T-cell (primary cell): ENCODE results near the gene WAC. TPM values are rescaled to one million over a fixed set of nuclear protein-coding genes. Genes with fewer than 3 reads are reported as not detected.
A peak's percentile ranks its signal among the peaks of the same experiment; 100 is the strongest.
"Not testable (repeated sequence)": the region's sequence is repeated elsewhere in the genome, so short reads cannot be mapped to it uniquely, and the experiment has no call there.

ENCODE experiments used
- ATAC-seq, 4 experiments: fragments of 200-7000 bp in 3 of 4; fragments of 150-1000 bp in 1 of 4; cut with Tn5 transposase; replicated peaks in 1 of 4; 1 replicate in 3 of 4; 2 replicates in 1 of 4; pipeline ENCODE4 v1.10.0; 2021; ENCODE audit warnings: moderate library complexity in 3 of 4, mild to moderate bottlenecking in 2 of 4, moderate number of reproducible peaks in 1 of 4
- CTCF ChIA-PET, 2 donors: fragments of 300-600 bp; sonication (Branson Sonifier 250); formaldehyde crosslinking; loops; one replicate each; lab custom pipeline; 2022; ENCODE audit warnings: antibody characterized with exemption in 2 of 2; lab: Charles Lee
- POLR2A ChIA-PET, 2 donors: fragments of 300-600 bp; sonication (Branson Sonifier 250); formaldehyde crosslinking; loops; one replicate each; lab custom pipeline; 2022; ENCODE audit warnings: antibody characterized with exemption in 2 of 2; lab: Charles Lee
- DNase-seq, 35 experiments: peaks; one replicate each; pipeline versions ENCODE4 v3.0.0 to v3.0.0-alpha.2; 2013 to 2023
- H3K27ac ChIP-seq: one replicate; pipeline ENCODE4 v1.5.1; 2013; ENCODE audit warnings: low read length
- H3K27me3 ChIP-seq, 2 experiments: replicated peaks in 1 of 2; 1 replicate in 1 of 2; 2 replicates in 1 of 2; pipeline versions ENCODE4 v1.6.1 to v1.7.0; 2013; ENCODE audit warnings: low read length in 1 of 2, mixed read lengths in 1 of 2; ENCODE audit not compliant: control insufficient read depth in 2 of 2, insufficient read depth in 2 of 2; ENCODE audit errors: extremely low read depth in 1 of 2
- H3K36me3 ChIP-seq, 2 donors: 1 replicate in 1 of 2; 2 replicates in 1 of 2; pipeline versions ENCODE4 v1.6.1 to v1.7.0; 2013; ENCODE audit warnings: low read length in 1 of 2; ENCODE audit not compliant: control insufficient read depth in 2 of 2, insufficient read depth in 1 of 2; ENCODE audit errors: extremely low read depth in 1 of 2
- H3K4me1 ChIP-seq, 2 experiments: 1 replicate in 1 of 2; 2 replicates in 1 of 2; pipeline versions ENCODE4 v1.6.1 to v1.7.0; 2013; ENCODE audit warnings: low read length in 2 of 2, mixed read lengths in 1 of 2; ENCODE audit not compliant: insufficient read depth in 2 of 2, control insufficient read depth in 1 of 2; ENCODE audit errors: extremely low read depth in 1 of 2
- H3K4me3 ChIP-seq, 2 donors: 1 replicate in 1 of 2; 2 replicates in 1 of 2; pipeline versions ENCODE4 v1.5.1 to v1.7.0; 2013; ENCODE audit warnings: mild to moderate bottlenecking in 2 of 2, low read length in 1 of 2, moderate library complexity in 1 of 2; ENCODE audit not compliant: control insufficient read depth in 1 of 2; ENCODE audit errors: extremely low read depth in 1 of 2
- H3K9me3 ChIP-seq: 2 replicates; pipeline ENCODE4 v1.7.0; 2013
- H3K27ac Mint-ChIP-seq, 2 donors: one replicate each; pipeline ENCODE4 v1.8.0; 2020 to 2021; ENCODE audit warnings: mild to moderate bottlenecking in 2 of 2, mixed read lengths in 2 of 2
- H3K27me3 Mint-ChIP-seq, 2 donors: one replicate each; pipeline ENCODE4 v1.8.0; 2021 to 2022; ENCODE audit warnings: mixed read lengths in 2 of 2
- H3K36me3 Mint-ChIP-seq: one replicate; pipeline ENCODE4 v1.8.0; 2021; ENCODE audit warnings: mixed read lengths
- H3K4me1 Mint-ChIP-seq, 3 donors: one replicate each; pipeline ENCODE4 v1.8.0; 2020 to 2022; ENCODE audit warnings: mixed read lengths in 3 of 3, mild to moderate bottlenecking in 1 of 3
- H3K4me3 Mint-ChIP-seq, 3 donors: one replicate each; pipeline ENCODE4 v1.8.0; 2020 to 2022; ENCODE audit warnings: mild to moderate bottlenecking in 3 of 3, mixed read lengths in 3 of 3, moderate library complexity in 3 of 3
- H3K9me3 Mint-ChIP-seq, 3 donors: one replicate each; pipeline ENCODE4 v1.8.0; 2020 to 2022; ENCODE audit warnings: mixed read lengths in 3 of 3
- WGBS: methylation state at CpG from one replicate; pipeline ENCODE4 v1.1.5; 2013; ENCODE audit warnings: missing lambda C conversion rate; ENCODE audit not compliant: insufficient coverage; 5-methylcytosine and 5-hydroxymethylcytosine counted together
- total RNA-seq, 35 experiments: library from RNA in 6 of 35; stranded (reverse) in 6 of 35; fragments of 120-200 nt in 1 of 35; gene quantifications; one replicate each; pipeline versions ENCODE4 v1.2.1 to v1.2.4 and lab custom pipeline; 2013 to 2026

WAC gene
- total RNA-seq, 5 donors from 2014 or later (not counting 1 experiment from before 2014, with no cell fraction given) = 142 to 184 (median 157) TPM

- no peaks in the 10 kb centered on the region for H3K9me3 Mint-ChIP-seq
- no peak overlapping the region for H3K27ac ChIP-seq
- H3K9me3 ChIP-seq = no peaks in the 10 kb centered on the region
- DNase-seq = no peak
- no peak for ATAC-seq
- H3K36me3 ChIP-seq = no peaks in the 10 kb centered on the region
- H3K4me3 Mint-ChIP-seq = no peak overlapping the region
- H3K27me3 ChIP-seq = peaks cover 0 to 11% of the 10 kb centered on the region in 2 experiments
- no peaks in the 10 kb centered on the region for H3K4me1 Mint-ChIP-seq
- H3K4me3 ChIP-seq = no peak overlapping the region
- WGBS = no CpG with 5 or more reads among the region's 2 CpGs
- ChIA-PET POLR2A (no interaction called here), CTCF (interaction anchor here in 1 of 2 donors (1.1 kb wide), 1 partner anchor 12 kb away, joined by 5 read pairs; no protein-coding TSS in a partner anchor)
- no peak overlapping the region for H3K27ac Mint-ChIP-seq
- no peaks in the 10 kb centered on the region for H3K4me1 ChIP-seq
- peaks cover 13 to 17% of the 10 kb centered on the region in 2 donors for H3K27me3 Mint-ChIP-seq
- H3K36me3 Mint-ChIP-seq = no peaks in the 10 kb centered on the region
These were observed 119.2 kb downstream of the WAC start for GRCh38 chr10:28652106-28652505.

GRCh38 chr10:28652703-28653102 is 119.8 kb downstream of the WAC start:
- Mint-ChIP-seq H3K4me3 (no peak overlapping the region), H3K36me3 (no peaks in the 10 kb centered on the region), H3K27me3 (peaks cover 13 to 17% of the 10 kb centered on the region in 2 donors), H3K4me1 (no peaks in the 10 kb centered on the region), H3K9me3 (no peaks in the 10 kb centered on the region), H3K27ac (no peak overlapping the region)
- Histone ChIP-seq H3K4me3 (no peak overlapping the region), H3K36me3 (no peaks in the 10 kb centered on the region), H3K27ac (no peak overlapping the region), H3K27me3 (peaks cover 0 to 14% of the 10 kb centered on the region in 2 experiments), H3K9me3 (no peaks in the 10 kb centered on the region), H3K4me1 (no peaks in the 10 kb centered on the region)
- ChIA-PET POLR2A (no interaction called here), CTCF (interaction anchor here in 1 of 2 donors (0.6 to 1.1 kb wide), 2 partner anchors 11 to 65 kb away, joined by 3 to 5 read pairs; no protein-coding TSS in a partner anchor)
- ATAC-seq = no peak
- DNase-seq = no peak
- no CpG with 5 or more reads among the region's 5 CpGs for WGBS

DNA sequence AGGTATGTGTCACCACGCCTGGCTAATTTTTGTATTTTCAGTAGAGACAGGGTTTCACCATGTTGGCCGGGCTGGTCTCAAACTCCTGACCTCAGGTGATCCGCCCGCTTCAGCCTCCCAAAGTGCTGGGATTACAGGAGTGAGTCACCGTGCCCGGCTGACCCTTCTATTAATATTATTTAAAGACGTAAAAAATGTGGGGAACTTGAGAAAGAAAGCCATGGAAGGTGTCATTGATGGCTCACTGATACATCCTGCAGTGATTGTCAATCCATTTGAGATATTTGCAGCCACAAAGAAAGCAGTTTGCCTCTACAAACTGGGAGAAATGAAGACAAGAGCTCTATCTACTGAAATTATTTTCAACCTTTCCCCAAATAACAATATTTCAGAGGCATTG is 125.9 kb downstream of the WAC start:
- H3K36me3 Mint-ChIP-seq, H3K4me1 Mint-ChIP-seq, H3K27ac Mint-ChIP-seq, H3K4me3 ChIP-seq, H3K9me3 Mint-ChIP-seq, ATAC-seq, H3K9me3 ChIP-seq, H3K36me3 ChIP-seq, POLR2A ChIA-PET, DNase-seq, H3K27ac ChIP-seq, H3K4me3 Mint-ChIP-seq, H3K4me1 ChIP-seq: not testable (repeated sequence)
- H3K27me3 ChIP-seq = peaks cover 0 to 15% of the 10 kb centered on the region in 2 experiments
- H3K27me3 Mint-ChIP-seq = peaks cover 10 to 25% of the 10 kb centered on the region in 2 donors
- CTCF ChIA-PET = interaction anchor here in 1 of 2 donors (0.7 kb wide), 1 partner anchor 38 kb away, joined by 5 read pairs; no protein-coding TSS in a partner anchor
- WGBS = 40% methylated on average over 1 of the region's 7 CpGs

- Histone ChIP-seq H3K36me3 (no peaks in the 10 kb centered on the region), H3K27me3 (peaks cover 0 to 22% of the 10 kb centered on the region in 2 experiments), H3K27ac (no peak overlapping the region), H3K4me3 (no peak overlapping the region), H3K4me1 (no peaks in the 10 kb centered on the region), H3K9me3 (no peaks in the 10 kb centered on the region)
- H3K36me3 Mint-ChIP-seq = no peaks in the 10 kb centered on the region
- ChIA-PET POLR2A (no interaction called here), CTCF (no interaction called here)
- peaks cover 0 to 4% (median 0%) of the 10 kb centered on the region in 3 donors for H3K4me1 Mint-ChIP-seq
- no peaks in the 10 kb centered on the region for H3K9me3 Mint-ChIP-seq
- no peak overlapping the region for H3K27ac Mint-ChIP-seq
- H3K4me3 Mint-ChIP-seq = no peak overlapping the region
- ATAC-seq = no peak
- peaks cover 14 to 32% of the 10 kb centered on the region in 2 donors for H3K27me3 Mint-ChIP-seq
- DNase-seq = no peak
- WGBS = 86% methylated on average over 1 of the region's 3 CpGs
These were observed 128.1 kb downstream of the WAC start for GRCh38 chr10:28661035-28661434.

DNA sequence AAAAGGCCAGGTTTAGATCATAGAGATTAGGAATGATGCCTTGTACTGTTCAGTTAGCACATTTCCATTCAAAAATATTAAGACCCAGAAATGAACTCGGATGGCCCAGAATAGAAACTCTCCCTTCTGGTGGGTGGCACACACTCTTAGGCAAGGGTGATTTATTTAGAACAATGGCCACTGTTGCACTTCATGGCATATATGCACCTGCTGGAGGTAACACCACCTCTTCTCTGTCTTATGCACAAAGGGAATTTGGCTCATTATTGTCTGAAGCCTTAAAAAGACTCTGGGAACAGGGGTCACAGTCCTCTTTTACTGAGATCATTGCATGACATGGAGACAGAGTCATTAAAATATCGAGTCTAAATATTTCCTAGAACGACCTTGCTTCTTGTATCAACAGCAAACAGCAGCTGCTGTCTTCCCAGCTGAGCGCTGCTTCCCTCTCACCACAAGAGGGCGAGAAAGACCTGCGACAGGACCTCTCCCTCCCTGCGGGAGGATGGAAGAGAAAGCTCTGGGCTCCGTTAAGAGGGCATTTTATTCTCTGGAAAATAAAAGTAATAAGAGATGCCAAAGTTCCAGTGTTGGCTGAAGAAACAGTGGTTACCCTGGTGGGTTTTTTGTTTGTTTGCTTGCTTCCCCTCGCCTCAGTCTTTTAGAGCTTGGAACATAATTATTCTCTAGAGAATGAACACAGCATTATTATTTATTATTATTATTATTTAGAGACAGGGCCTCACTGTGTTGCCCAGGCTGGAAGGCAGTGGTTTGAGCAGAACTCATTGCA is 130.9 kb downstream of the WAC start:
- Histone ChIP-seq H3K9me3 (no peaks in the 10 kb centered on the region), H3K4me1 (peaks cover 0 to 6% of the 10 kb centered on the region in 2 experiments), H3K27me3 (peaks cover 6 to 29% of the 10 kb centered on the region in 2 experiments), H3K4me3 (no peak overlapping the region), H3K36me3 (no peaks in the 10 kb centered on the region), H3K27ac (no peak overlapping the region)
- DNase-seq (peak; percentile 21 to 79 (median 55)), ATAC-seq (peak; percentile 78 to 88 (median 86))
- no peaks in the 10 kb centered on the region for H3K9me3 Mint-ChIP-seq
- peaks cover 40 to 57% of the 10 kb centered on the region in 2 donors for H3K27me3 Mint-ChIP-seq
- ChIA-PET POLR2A (interaction anchor here in 1 of 2 donors (0.5 kb wide), 1 partner anchor 325 kb away, joined by 6 read pairs; no protein-coding TSS in a partner anchor), CTCF (interaction anchor here (0.5 to 2.0 kb wide), 14 partner anchors 11 to 784 kb away, joined by 3 to 12 read pairs (median 5); no protein-coding TSS in a partner anchor)
- H3K36me3 Mint-ChIP-seq = no peaks in the 10 kb centered on the region
- H3K4me1 Mint-ChIP-seq = peaks cover 7 to 11% (median 9%) of the 10 kb centered on the region in 3 donors
- no peak overlapping the region for H3K27ac Mint-ChIP-seq
- 6% methylated on average over 2 of the region's 9 CpGs for WGBS
- no peak overlapping the region for H3K4me3 Mint-ChIP-seq

- Histone ChIP-seq H3K27ac (no peak overlapping the region), H3K4me1 (peaks cover 0 to 11% of the 10 kb centered on the region in 2 experiments), H3K4me3 (no peak overlapping the region), H3K9me3 (no peaks in the 10 kb centered on the region), H3K27me3 (peaks cover 6 to 35% of the 10 kb centered on the region in 2 experiments), H3K36me3 (no peaks in the 10 kb centered on the region)
- CTCF ChIA-PET = interaction anchor here (0.6 to 2.0 kb wide), 11 partner anchors 12 to 784 kb away, joined by 3 to 12 read pairs (median 5); no protein-coding TSS in a partner anchor
- no peak overlapping the region for H3K4me3 Mint-ChIP-seq
- ATAC-seq = no peak
- POLR2A ChIA-PET = interaction anchor here in 1 of 2 donors (0.5 kb wide), 1 partner anchor 324 kb away, joined by 6 read pairs; no protein-coding TSS in a partner anchor
- H3K27ac Mint-ChIP-seq = no peak overlapping the region
- no peaks in the 10 kb centered on the region for H3K9me3 Mint-ChIP-seq
- peaks cover 13 to 17% (median 15%) of the 10 kb centered on the region in 3 donors for H3K4me1 Mint-ChIP-seq
- H3K36me3 Mint-ChIP-seq = no peaks in the 10 kb centered on the region
- H3K27me3 Mint-ChIP-seq = peaks cover 46 to 59% of the 10 kb centered on the region in 2 donors
- no peak for DNase-seq
- WGBS = no CpG with 5 or more reads among the region's 6 CpGs
These were observed 131.4 kb downstream of the WAC start for GRCh38 chr10:28664369-28664740.
